Endothelial cell of umbilical vein (primary cell): ENCODE measurements around the gene FAM53A. TPM values are rescaled to one million over a fixed set of nuclear protein-coding genes. Genes with fewer than 3 reads are reported as not detected.

Source experiments
- BruUV-seq: library from RNA; stranded (reverse); fragments of 400-500 nt; replicated peaks from 2 replicates; lab custom pipeline; 2021; lab: Mats Ljungman, UMichigan
- CTCF ChIA-PET: fragments of 300-600, 350-600 bp; sonication (Branson Sonifier 250); formaldehyde crosslinking; loops from one replicate; lab custom pipeline; 2021; ENCODE audit warnings: antibody characterized with exemption, inconsistent platforms; lab: Charles Lee
- POLR2A ChIA-PET: fragments of 300-600, 350-600 bp; sonication (Branson Sonifier 250); formaldehyde crosslinking; loops from one replicate; lab custom pipeline; 2021; ENCODE audit warnings: antibody characterized with exemption, inconsistent platforms; lab: Charles Lee
- DNase-seq: peaks from one replicate; pipeline ENCODE4 v3.0.0-alpha.2; 2011; ENCODE audit warnings: low read depth, low spot score
- FAIRE-seq: peaks from 2 replicates; lab custom pipeline; 2011; peaks lifted over from hg19 to GRCh38; lab: Jason Lieb, UNC
- H2AFZ ChIP-seq: 2 replicates; pipeline ENCODE4 v1.6.0; 2012; ENCODE audit warnings: low read depth, low read length, control low read depth, inconsistent platforms
- H3K27ac ChIP-seq: 2 replicates; pipeline ENCODE4 v1.5.1; 2011; ENCODE audit warnings: low read depth, mild to moderate bottlenecking, control low read depth, low read length, moderate library complexity; ENCODE audit not compliant: insufficient read depth
- H3K27me3 ChIP-seq, 2 experiments: 2 replicates each; pipeline versions ENCODE4 v1.6.0 to v1.6.1; 2011; ENCODE audit warnings: low read length in 2 of 2, mixed read lengths in 1 of 2; ENCODE audit not compliant: control insufficient read depth in 2 of 2, insufficient read depth in 2 of 2
- H3K36me3 ChIP-seq, 2 experiments: 2 replicates in 1 of 2; 3 replicates in 1 of 2; pipeline ENCODE4 v1.5.1; 2011; ENCODE audit warnings: low read length in 2 of 2, mild to moderate bottlenecking in 1 of 2, moderate library complexity in 1 of 2; ENCODE audit not compliant: control insufficient read depth in 2 of 2, insufficient read depth in 2 of 2; ENCODE audit errors: extremely low read depth in 1 of 2
- H3K4me1 ChIP-seq: 3 replicates; pipeline ENCODE4 v1.5.1; 2011; ENCODE audit warnings: mild to moderate bottlenecking, low read length; ENCODE audit not compliant: control insufficient read depth, insufficient read depth; ENCODE audit errors: extremely low read depth
- H3K4me2 ChIP-seq: 2 replicates; pipeline ENCODE4 v1.6.1; 2011; ENCODE audit warnings: low read length, control low read depth, mixed read lengths; ENCODE audit not compliant: insufficient read depth
- H3K4me3 ChIP-seq, 3 experiments: fragments of 200-600 bp in 1 of 3; sonication (generic), shearing (Covaris generic) in 1 of 3; replicated peaks in 1 of 3; 2 replicates each; pipeline ENCODE4 v1.5.1; 2011 to 2016; ENCODE audit warnings: control low read depth in 3 of 3, low read length in 3 of 3, mild to moderate bottlenecking in 2 of 3, inconsistent platforms in 1 of 3, low read depth in 1 of 3, moderate library complexity in 1 of 3; ENCODE audit not compliant: insufficient read depth in 1 of 3
- H3K79me2 ChIP-seq: 2 replicates; pipeline ENCODE4 v1.6.0; 2012; ENCODE audit warnings: low read length, inconsistent platforms; ENCODE audit not compliant: control insufficient read depth, insufficient read depth
- H3K9ac ChIP-seq: replicated peaks from 2 replicates; pipeline ENCODE3; 2011; ENCODE audit warnings: low read length, control low read depth; ENCODE audit not compliant: insufficient read depth; ENCODE audit errors: extremely low read depth
- H3K9me1 ChIP-seq: replicated peaks from 3 replicates; pipeline ENCODE4 v1.6.0; 2011; ENCODE audit warnings: mild to moderate bottlenecking, low read length; ENCODE audit not compliant: control insufficient read depth, insufficient read depth; ENCODE audit errors: extremely low read depth
- H3K9me3 ChIP-seq: replicated peaks from 2 replicates; pipeline ENCODE4 v1.5.1; 2012; ENCODE audit warnings: low read length, inconsistent platforms; ENCODE audit not compliant: control insufficient read depth, insufficient read depth
- H4K20me1 ChIP-seq: replicated peaks from 2 replicates; pipeline ENCODE3; 2011; ENCODE audit warnings: mild to moderate bottlenecking, low read length; ENCODE audit not compliant: control insufficient read depth, insufficient read depth; ENCODE audit errors: extremely low read depth
- CTCF ChIP-seq, 2 donors: IDR thresholded peaks; 1 replicate in 1 of 2; 2 replicates in 1 of 2; pipeline ENCODE4 v1.5.1; 2011; ENCODE audit warnings: low read length in 2 of 2, mild to moderate bottlenecking in 2 of 2, moderate library complexity in 2 of 2, control low read depth in 1 of 2, inconsistent platforms in 1 of 2, low read depth in 1 of 2; ENCODE audit not compliant: insufficient read depth in 1 of 2; ENCODE audit errors: extremely low read depth in 1 of 2
- EZH2 ChIP-seq: IDR thresholded peaks from 2 replicates; pipeline ENCODE4 v1.6.1; 2012; ENCODE audit warnings: borderline replicate concordance, low read depth, mild to moderate bottlenecking, moderate library complexity, low read length, inconsistent platforms; ENCODE audit not compliant: severe bottlenecking
- FOS ChIP-seq: IDR thresholded peaks from 2 replicates; pipeline ENCODE4 v1.6.1; 2011; ENCODE audit warnings: mild to moderate bottlenecking, low read length, moderate library complexity, borderline replicate concordance; ENCODE audit not compliant: insufficient read depth
- GATA2 ChIP-seq: IDR thresholded peaks from 2 replicates; pipeline ENCODE4 v1.7.0; 2011; ENCODE audit warnings: low read depth, mild to moderate bottlenecking, moderate library complexity, mixed read lengths, low read length; ENCODE audit not compliant: insufficient read length, insufficient read depth
- JUN ChIP-seq: IDR thresholded peaks from 2 replicates; pipeline ENCODE4 v1.6.1; 2011; ENCODE audit warnings: borderline replicate concordance, low read depth; ENCODE audit not compliant: insufficient read length, insufficient read depth
- MAX ChIP-seq: IDR thresholded peaks from 2 replicates; pipeline ENCODE4 v1.6.1; 2011; ENCODE audit not compliant: insufficient read depth, insufficient read length
- MYC ChIP-seq: IDR thresholded peaks from one replicate; pipeline ENCODE4 v1.6.1; 2011; ENCODE audit warnings: mild to moderate bottlenecking, low read depth, low read length
- POLR2A ChIP-seq: IDR thresholded peaks from 2 replicates; pipeline ENCODE4 v1.6.1; 2012; ENCODE audit warnings: low read depth, mild to moderate bottlenecking, control low read depth, low read length
- POLR2AphosphoS5 ChIP-seq: IDR thresholded peaks from 2 replicates; pipeline ENCODE4 v1.6.1; 2012; ENCODE audit warnings: low read depth, mild to moderate bottlenecking, control low read depth, low read length, moderate library complexity; ENCODE audit not compliant: insufficient read depth
- dilution Hi-C: fragments of 300-500 bp; cut with MboI; formaldehyde crosslinking; loops from one replicate; pipeline ENCODE4 v1.15.0; 2019; ENCODE audit warnings: low sequenced_read_pairs; ENCODE audit not compliant: extremely low pct_ligation_motif_present
- intact Hi-C: fragments of 100-400 bp; cut with micrococcal nuclease; formaldehyde crosslinking; loops from one replicate; pipeline ENCODE4 v1.10.0; 2022
- polyA plus RNA-seq, 4 experiments: library from polyadenylated mRNA; depleted of rRNA in 3 of 4; stranded (reverse) in 3 of 4; unstranded in 1 of 4; fragments of >200 nt; gene quantifications; 2 replicates each; pipeline versions ENCODE4 v1.2.1 to v1.2.3, GENCODE V29; 2011 to 2012; ENCODE audit warnings: missing spikeins in 1 of 4
- total RNA-seq: library from RNA; stranded (reverse); gene quantifications from 2 replicates; pipeline ENCODE4 v1.2.3, GENCODE V29; 2021

The FAM53A gene
- total and polyA plus RNA-seq, 2 donors (not counting 3 experiments of a cell fraction or from before 2014, with no cell fraction given) = 1.3 to 1.7 TPM

GRCh38 chr4:1601533-1601835 is 82.6 kb downstream of the FAM53A start:
- ChIA-PET POLR2A (no interaction called here), CTCF (no interaction called here)
- no peak overlapping the region for H3K27ac ChIP-seq
- H3K36me3 ChIP-seq = no peaks in the 10 kb centered on the region
- intact Hi-C loops = no loop called here
- no peaks in the 10 kb centered on the region for H3K79me2 ChIP-seq
- BruUV-seq = no TSS peak
- no peak overlapping the region for H3K9ac ChIP-seq
- FAIRE-seq (no peak), DNase-seq (no peak)
- no peaks in the 10 kb centered on the region for H3K4me1 ChIP-seq
- no peaks in the 10 kb centered on the region for H3K27me3 ChIP-seq
- no peak overlapping the region for H3K4me2 ChIP-seq
- no peaks in the 10 kb centered on the region for H3K9me3 ChIP-seq
- H4K20me1 ChIP-seq = no peaks in the 10 kb centered on the region
- no peak overlapping the region for H2AFZ ChIP-seq
- H3K4me3 ChIP-seq = no peak overlapping the region
- no peaks in the 10 kb centered on the region for H3K9me1 ChIP-seq
- TF ChIP-seq POLR2A (no peak), GATA2 (no peak), POLR2AphosphoS5 (no peak), MAX (no peak), EZH2 (no peak), FOS (no peak), JUN (no peak), CTCF (IDR thresholded peaks at IDR 0.05; ENCODE audit: extremely low read depth in 1 of 2, insufficient read depth in 1 of 2, low read depth in 1 of 2, low read length in 2 of 2) (no peak), MYC (no peak)
- dilution Hi-C loops = no loop called here
